NCI-H146 (cell line): ENCODE results near the gene CEL.

ENCODE experiments used
- DNase-seq: peaks from one replicate; lab custom pipeline; 2025; lab: John Stamatoyannopoulos, UW

The CEL gene

GRCh38 chr9:133103987-133104505, 42.3 kb downstream of the CEL start:
- no peak for DNase-seq

- no peak for DNase-seq
Measured at GRCh38 chr9:133104718-133105460, 43.1 kb downstream of the CEL start.

GRCh38 chr9:133105461-133105770, 43.6 kb downstream of the CEL start:
- DNase-seq: no peak

- DNase-seq: no peak
Measured at GRCh38 chr9:133106511-133107244, 44.9 kb downstream of the CEL start.

GRCh38 chr9:133107245-133107722, 45.5 kb downstream of the CEL start:
- no peak for DNase-seq

- DNase-seq: no peak
Measured at GRCh38 chr9:133107961-133108793, 46.4 kb downstream of the CEL start.

- no peak for DNase-seq
Measured at GRCh38 chr9:133108794-133109641, 47.2 kb downstream of the CEL start.

- DNase-seq: no peak
Measured at GRCh38 chr9:133109931-133110650, 48.3 kb downstream of the CEL start.

GRCh38 chr9:133111808-133112662, 50.3 kb downstream of the CEL start:
- no peak for DNase-seq

- DNase-seq: no peak
Measured at GRCh38 chr9:133112663-133113026, 50.9 kb downstream of the CEL start.

GRCh38 chr9:133113163-133113948, 51.6 kb downstream of the CEL start:
- DNase-seq: no peak

- DNase-seq: no peak
Measured at GRCh38 chr9:133113949-133114885, 52.4 kb downstream of the CEL start.

- no peak for DNase-seq
Measured at GRCh38 chr9:133114886-133115603, 53.3 kb downstream of the CEL start.

- DNase-seq: no peak
Measured at GRCh38 chr9:133115604-133116345, 54.0 kb downstream of the CEL start.

- no peak for DNase-seq
Measured at GRCh38 chr9:133116346-133117231, 54.8 kb downstream of the CEL start.
